MM.1S (cell line): Measurements from ENCODE around the gene EIF4E1B.

Experiments used
- DNase-seq: peaks from one replicate; pipeline ENCODE4 v3.0.0-alpha.2; 2015
- H2AFZ ChIP-seq: fragments of 300-600 bp; sonication (generic); 2 replicates; pipeline ENCODE4 v1.6.0; 2016; ENCODE audit warnings: antibody characterized with exemption, low read length
- H3F3A ChIP-seq: fragments of 300-600 bp; sonication (generic); 2 replicates; pipeline ENCODE4 v1.6.1; 2016; ENCODE audit warnings: mild to moderate bottlenecking, antibody characterized with exemption, low read length, moderate library complexity, mixed read lengths; ENCODE audit not compliant: insufficient read depth
- H3K27ac ChIP-seq: fragments of 300-600 bp; sonication (generic); 2 replicates; pipeline ENCODE4 v1.5.1; 2016; ENCODE audit warnings: mild to moderate bottlenecking, low read length
- H3K27me3 ChIP-seq: fragments of 300-600 bp; sonication (generic); replicated peaks from 2 replicates; pipeline ENCODE4 v1.6.0; 2016; ENCODE audit warnings: low read length; ENCODE audit not compliant: insufficient read depth
- H3K36me3 ChIP-seq: fragments of 300-600 bp; sonication (generic); replicated peaks from 2 replicates; pipeline ENCODE4 v1.6.1; 2016; ENCODE audit warnings: mild to moderate bottlenecking, low read length, mixed read lengths; ENCODE audit not compliant: insufficient read depth
- H3K4me1 ChIP-seq: fragments of 300-600 bp; sonication (generic); 2 replicates; pipeline ENCODE4 v1.6.1; 2016; ENCODE audit warnings: low read length, mixed read lengths
- H3K4me2 ChIP-seq: fragments of 300-600 bp; sonication (generic); 2 replicates; pipeline ENCODE4 v1.6.0; 2016; ENCODE audit warnings: low read depth, low read length
- H3K4me3 ChIP-seq: fragments of 300-600 bp; sonication (generic); 2 replicates; pipeline ENCODE4 v1.5.1; 2016; ENCODE audit warnings: low read length, mixed read lengths
- H3K79me2 ChIP-seq: fragments of 300-600 bp; sonication (generic); 2 replicates; pipeline ENCODE4 v1.6.1; 2016; ENCODE audit warnings: mixed run types, low read length, mixed read lengths
- H3K9ac ChIP-seq: fragments of 300-600 bp; sonication (generic); 2 replicates; pipeline ENCODE4 v1.6.1; 2016; ENCODE audit warnings: low read length, mixed read lengths
- H3K9me2 ChIP-seq: fragments of 300-600 bp; sonication (generic); replicated peaks from 2 replicates; pipeline ENCODE4 v1.6.1; 2016; ENCODE audit warnings: mild to moderate bottlenecking, low read length, mixed read lengths; ENCODE audit not compliant: insufficient read depth
- H3K9me3 ChIP-seq: fragments of 300-600 bp; sonication (generic); replicated peaks from 2 replicates; pipeline ENCODE4 v1.6.1; 2016; ENCODE audit warnings: mild to moderate bottlenecking, low read length, mixed read lengths; ENCODE audit not compliant: insufficient read depth
- H4K20me1 ChIP-seq: fragments of 300-600 bp; sonication (generic); 2 replicates; pipeline ENCODE4 v1.6.1; 2016; ENCODE audit warnings: mild to moderate bottlenecking, low read length, moderate library complexity, mixed read lengths; ENCODE audit not compliant: insufficient read depth
- EZH2 ChIP-seq: fragments of 300-600 bp; sonication (generic); optimal IDR thresholded peaks from 2 replicates; pipeline ENCODE3; 2017; ENCODE audit warnings: low read depth, mild to moderate bottlenecking, antibody characterized with exemption, low read length, mixed read lengths
- EZH2phosphoT487 ChIP-seq: fragments of 300-600 bp; sonication (generic); IDR thresholded peaks from 2 replicates; pipeline ENCODE4 v1.6.1; 2018; ENCODE audit warnings: antibody characterized with exemption, low read length
- TF ChIP-seq, protein P1 (sequence below): fragments of 300-600 bp; sonication (generic); IDR thresholded peaks from 2 replicates; pipeline ENCODE4 v1.5.1; 2016; ENCODE audit warnings: antibody characterized with exemption, low read length, mixed read lengths

Gene EIF4E1B

DNA sequence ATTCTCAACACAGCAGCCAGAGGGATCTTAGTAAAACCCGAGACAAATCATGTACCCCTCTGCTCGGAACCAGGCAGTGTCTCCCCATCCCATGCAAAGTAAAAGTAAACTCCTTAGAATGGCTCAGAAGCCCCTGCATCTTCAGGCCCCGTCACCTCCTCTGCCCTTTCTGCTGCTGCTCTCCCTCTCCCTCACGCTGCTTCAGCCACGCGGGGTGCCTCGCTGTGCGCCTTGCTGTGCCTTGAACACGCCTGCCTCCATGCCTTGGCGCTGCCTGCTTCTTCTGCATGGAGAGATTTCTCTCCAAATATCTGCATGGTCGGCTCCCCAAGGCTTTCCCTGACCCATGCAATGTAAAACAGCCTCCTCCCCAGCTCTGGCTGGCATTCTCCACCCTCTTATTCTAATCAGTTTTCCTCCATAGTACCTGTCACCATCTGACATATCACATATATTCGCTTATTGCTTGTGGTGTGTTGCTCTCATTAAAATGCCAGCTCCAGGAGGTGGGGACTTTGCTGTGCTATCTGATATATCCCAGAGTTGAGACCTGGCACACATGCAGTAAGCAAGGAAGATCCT, 28.5 kb upstream of the EIF4E1B start:
- Histone ChIP-seq H4K20me1 (no peaks in the 10 kb centered on the region), H3K4me3 (no peak overlapping the region), H3K4me2 (no peak overlapping the region), H3K9ac (no peak overlapping the region), H3K79me2 (no peaks in the 10 kb centered on the region), H3K4me1 (peaks cover 18% of the 10 kb centered on the region), H3F3A (peaks cover 13% of the 10 kb centered on the region), H3K27ac (no peak overlapping the region), H3K27me3 (no peaks in the 10 kb centered on the region), H2AFZ (no peak overlapping the region), H3K36me3 (peaks cover 5% of the 10 kb centered on the region; the same call in 1 of the 2 replicates), H3K9me2 (no peaks in the 10 kb centered on the region), H3K9me3 (no peaks in the 10 kb centered on the region)
- no peak for DNase-seq
- TF ChIP-seq, protein P1, sequence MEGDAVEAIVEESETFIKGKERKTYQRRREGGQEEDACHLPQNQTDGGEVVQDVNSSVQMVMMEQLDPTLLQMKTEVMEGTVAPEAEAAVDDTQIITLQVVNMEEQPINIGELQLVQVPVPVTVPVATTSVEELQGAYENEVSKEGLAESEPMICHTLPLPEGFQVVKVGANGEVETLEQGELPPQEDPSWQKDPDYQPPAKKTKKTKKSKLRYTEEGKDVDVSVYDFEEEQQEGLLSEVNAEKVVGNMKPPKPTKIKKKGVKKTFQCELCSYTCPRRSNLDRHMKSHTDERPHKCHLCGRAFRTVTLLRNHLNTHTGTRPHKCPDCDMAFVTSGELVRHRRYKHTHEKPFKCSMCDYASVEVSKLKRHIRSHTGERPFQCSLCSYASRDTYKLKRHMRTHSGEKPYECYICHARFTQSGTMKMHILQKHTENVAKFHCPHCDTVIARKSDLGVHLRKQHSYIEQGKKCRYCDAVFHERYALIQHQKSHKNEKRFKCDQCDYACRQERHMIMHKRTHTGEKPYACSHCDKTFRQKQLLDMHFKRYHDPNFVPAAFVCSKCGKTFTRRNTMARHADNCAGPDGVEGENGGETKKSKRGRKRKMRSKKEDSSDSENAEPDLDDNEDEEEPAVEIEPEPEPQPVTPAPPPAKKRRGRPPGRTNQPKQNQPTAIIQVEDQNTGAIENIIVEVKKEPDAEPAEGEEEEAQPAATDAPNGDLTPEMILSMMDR: no peak
- no peak for TF ChIP-seq EZH2phosphoT487
- no peak for TF ChIP-seq EZH2

DNA sequence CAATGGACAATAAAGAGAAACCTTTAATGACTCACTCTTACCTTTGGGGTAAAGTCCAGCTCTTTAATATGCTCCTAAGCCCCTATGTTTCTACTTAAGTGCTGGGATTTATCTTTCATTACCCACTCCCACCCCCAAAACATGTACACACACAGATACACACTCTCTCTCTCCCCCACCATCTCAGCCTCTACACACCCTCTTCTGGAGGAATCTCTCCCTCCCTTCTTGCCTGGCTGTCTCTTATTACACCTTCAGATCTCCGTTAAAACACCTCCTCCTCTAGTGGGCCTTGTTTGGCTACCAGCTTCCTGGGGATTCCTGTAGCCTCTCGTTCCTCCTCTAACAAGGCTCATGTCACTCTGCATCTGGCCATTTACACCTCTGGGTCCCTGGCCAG, 27.4 kb upstream of the EIF4E1B start:
- DNase-seq: no peak
- Histone ChIP-seq H4K20me1 (no peaks in the 10 kb centered on the region), H3K79me2 (no peaks in the 10 kb centered on the region), H3K9me3 (no peaks in the 10 kb centered on the region), H3K9ac (no peak overlapping the region), H3K27me3 (no peaks in the 10 kb centered on the region), H3K9me2 (no peaks in the 10 kb centered on the region), H3K27ac (no peak overlapping the region), H3K4me2 (no peak overlapping the region), H3F3A (peaks cover 13% of the 10 kb centered on the region), H3K4me1 (peaks cover 20% of the 10 kb centered on the region), H3K4me3 (no peak overlapping the region), H3K36me3 (peaks cover under 1% of the 10 kb centered on the region; the same call in 1 of the 2 replicates), H2AFZ (no peak overlapping the region)
- TF ChIP-seq EZH2phosphoT487 (no peak), EZH2 (no peak)
- TF ChIP-seq, protein P1: no peak

DNA sequence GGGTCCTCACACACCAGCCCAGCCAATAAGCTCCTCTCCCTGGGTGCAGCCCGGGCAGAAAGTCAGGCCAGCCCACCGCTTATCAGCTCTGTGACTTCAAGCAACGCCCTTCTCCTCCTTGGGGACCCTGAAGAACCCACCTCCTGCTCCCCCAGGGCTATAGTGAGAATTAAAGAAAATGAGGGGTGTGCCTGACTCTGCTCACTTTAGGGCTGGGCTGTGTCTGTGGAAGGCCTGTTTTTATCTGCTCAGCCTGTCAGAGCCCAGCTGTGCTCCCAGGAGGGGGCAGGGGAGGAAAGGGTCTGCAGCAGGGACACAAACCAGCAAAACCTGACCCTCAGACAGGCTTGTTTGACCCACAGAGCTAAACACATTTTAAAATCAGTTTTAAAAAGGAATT, 24.4 kb upstream of the EIF4E1B start:
- Histone ChIP-seq H3K27me3 (peaks cover 4% of the 10 kb centered on the region; the same call in 1 of the 2 replicates), H3K9ac (no peak overlapping the region), H3K79me2 (peaks cover 3% of the 10 kb centered on the region; the same call in 1 of the 2 replicates), H3F3A (0 out of 2 replicates have a peak, but pooled peaks cover 4% of the 10 kb centered on the region), H3K27ac (no peak overlapping the region), H3K9me2 (no peaks in the 10 kb centered on the region), H3K36me3 (no peaks in the 10 kb centered on the region), H3K4me1 (peaks cover 20% of the 10 kb centered on the region), H2AFZ (no peak overlapping the region), H3K4me2 (no peak overlapping the region), H3K9me3 (no peaks in the 10 kb centered on the region), H4K20me1 (no peaks in the 10 kb centered on the region), H3K4me3 (no peak overlapping the region)
- TF ChIP-seq EZH2 (no peak), EZH2phosphoT487 (no peak)
- TF ChIP-seq, protein P1: no peak
- DNase-seq: no peak
